ENCODE data around the gene ASCL5. TPM values are rescaled to one million over a fixed set of nuclear protein-coding genes. Genes with fewer than 3 reads are reported as not detected.

Gene ASCL5
- total and polyA plus RNA-seq, 9 of the 15 experiments (the other 6 are each of a cell fraction or from before 2014, with no cell fraction given): 0.09 TPM; not detected in 8

GRCh38 chr1:201167041-201167991 lies 40.3 kb upstream of the ASCL5 start (continued):
- no peak for TF ChIP-seq ZHX1 (conservative IDR thresholded peaks at IDR 0.05; ENCODE audit: low read length)
- no peak for TF ChIP-seq LCOR (CRISPR knock-in tag; IDR thresholded peaks at IDR 0.05)
- no peak for TF ChIP-seq NFRKB (IDR thresholded peaks at IDR 0.05; ENCODE audit: low read depth)
- no peak for TF ChIP-seq NRF1 (conservative IDR thresholded peaks at IDR 0.05 in 1 of 2, IDR thresholded peaks at IDR 0.05 in 1 of 2)
- no peak for TF ChIP-seq TCF7 (IDR thresholded peaks at IDR 0.05; ENCODE audit: borderline replicate concordance)
- no peak; the same call in 1 of the 2 replicates for TF ChIP-seq ZEB2 (IDR thresholded peaks at IDR 0.05)
- TF ChIP-seq JUND (IDR thresholded peaks at IDR 0.05; ENCODE audit: borderline replicate concordance, low read depth, low read length): 0 out of 2 replicates have a peak, but pooled peaks have one; percentile 52
- no peak; the same call in 2 of the 3 replicates for TF ChIP-seq JUND (tag; IDR thresholded peaks at IDR 0.05; ENCODE audit: borderline replicate concordance, low read depth, low read length)
- no peak for TF ChIP-seq MIER1 (IDR thresholded peaks at IDR 0.05; ENCODE audit: low read depth)
- TF ChIP-seq RFX7 (CRISPR knock-in tag; IDR thresholded peaks at IDR 0.05): no peak
- no peak for TF ChIP-seq FOS (IDR thresholded peaks at IDR 0.05; ENCODE audit: extremely low read depth, insufficient read length)
- TF ChIP-seq MTA1 (IDR thresholded peaks at IDR 0.05; ENCODE audit: borderline replicate concordance): peak; percentile 58; the same call in 1 of the 2 replicates
- TF ChIP-seq ELF1 (tag; IDR thresholded peaks at IDR 0.05): no peak
- TF ChIP-seq ZNF239 (CRISPR knock-in tag; IDR thresholded peaks at IDR 0.05): no peak
- TF ChIP-seq TAL1 (IDR thresholded peaks at IDR 0.05): peak; percentile 76
- TF ChIP-seq CXXC5 (CRISPR knock-in tag; IDR thresholded peaks at IDR 0.05): peak; percentile 44
- no peak for TF ChIP-seq ZBED1 (IDR thresholded peaks at IDR 0.05)
- no peak for TF ChIP-seq RAD51 (IDR thresholded peaks at IDR 0.05; ENCODE audit: borderline replicate concordance, low read depth)
- TF ChIP-seq MTA2 (IDR thresholded peaks at IDR 0.05; ENCODE audit: low read depth): peak; percentile 47
- no peak for TF ChIP-seq GABPB2 (CRISPR knock-in tag; conservative IDR thresholded peaks at IDR 0.05)
- no peak for TF ChIP-seq CHD4 (IDR thresholded peaks at IDR 0.05; ENCODE audit: insufficient read depth, insufficient replicate concordance, low read depth, low read length, poor library complexity, severe bottlenecking)
- TF ChIP-seq MXI1 (IDR thresholded peaks at IDR 0.05; ENCODE audit: low read depth, low read length): no peak
- no peak for TF ChIP-seq PCBP1 (IDR thresholded peaks at IDR 0.05; ENCODE audit: low read depth, low read length, poor library complexity, severe bottlenecking)
- no peak for TF ChIP-seq ZNF24 (IDR thresholded peaks at IDR 0.05)
- peak; percentile 7 for TF ChIP-seq PRDM10 (IDR thresholded peaks at IDR 0.05; ENCODE audit: partially characterized antibody)

Data from K562 (cell line).